ENCODE results near the gene CUL4A. TPM values are rescaled to one million over a fixed set of nuclear protein-coding genes. Genes with fewer than 3 reads are reported as not detected.

The CUL4A gene
- total and polyA plus RNA-seq, 9 of the 15 experiments (the other 6 are each of a cell fraction or from before 2014, with no cell fraction given) = 21.1 to 92.0 (median 63.2) TPM

GRCh38 chr13:113216254-113217048, 7.0 kb downstream of the CUL4A start (continued):
- TF ChIP-seq KDM5B (IDR thresholded peaks at IDR 0.05; ENCODE audit: insufficient replicate concordance, low read depth, low read length) = no peak
- no peak for TF ChIP-seq JUN (IDR thresholded peaks at IDR 0.05; ENCODE audit: borderline replicate concordance, low read depth, low read length)
- TF ChIP-seq JUN (CRISPR knock-in tag; IDR thresholded peaks at IDR 0.05; ENCODE audit: borderline replicate concordance) = no peak
- no peak for TF ChIP-seq BCOR (IDR thresholded peaks at IDR 0.05)
- no peak for TF ChIP-seq PHB2 (IDR thresholded peaks at IDR 0.05; ENCODE audit: low read depth)
- TF ChIP-seq ZNF232 (CRISPR knock-in tag; IDR thresholded peaks at IDR 0.05) = no peak
- no peak for TF ChIP-seq POU5F1 (IDR thresholded peaks at IDR 0.05; ENCODE audit: borderline replicate concordance, low read depth, low read length, partially characterized antibody)
- no peak for TF ChIP-seq KAT2B (IDR thresholded peaks at IDR 0.05; ENCODE audit: low read depth, low read length)
- TF ChIP-seq ZNF586 (CRISPR knock-in tag; conservative IDR thresholded peaks at IDR 0.05) = no peak
- TF ChIP-seq CBFB (CRISPR knock-in tag; IDR thresholded peaks at IDR 0.05) = no peak
- TF ChIP-seq IRF2 (CRISPR knock-in tag; IDR thresholded peaks at IDR 0.05) = no peak
- TF ChIP-seq ZNF668 (CRISPR knock-in tag; IDR thresholded peaks at IDR 0.05) = no peak

GRCh38 chr13:113218586-113218985, 9.2 kb downstream of the CUL4A start:
- no peak for ATAC-seq
- no peak for FAIRE-seq
- Histone ChIP-seq H3K4me2 (ENCODE audit: insufficient read depth, low read length) (no peak overlapping the region), H3K9ac (ENCODE audit: insufficient read depth in 1 of 2, low read depth in 2 of 2, low read length in 2 of 2) (peak overlapping the region in 1 of 2 experiments; percentile 48; a peak in 1 of 4 replicates), H3K27me3 (ENCODE audit: control insufficient read depth in 2 of 2, insufficient read depth in 2 of 2, low read length in 2 of 2) (no peaks in the 10 kb centered on the region), H3K27ac (ENCODE audit: extremely low read depth, low read depth, low read length) (peak overlapping the region; percentile 85; the same call in 1 of the 3 replicates), H4K20me1 (replicated peaks; ENCODE audit: control insufficient read depth, insufficient read depth, low read length) (peaks cover 14% of the 10 kb centered on the region), H3K79me2 (ENCODE audit: control insufficient read depth, insufficient read depth, low read length) (peaks cover 100% of the 10 kb centered on the region), H3K36me3 (ENCODE audit: control insufficient read depth, insufficient read depth, low read length) (peaks cover 66% of the 10 kb centered on the region), H3K4me1 (replicated peaks in 1 of 2; ENCODE audit: control insufficient read depth in 2 of 2, insufficient read depth in 2 of 2, low read length in 2 of 2) (peaks cover 48 to 62% of the 10 kb centered on the region in 2 experiments), H3K9me3 (replicated peaks; ENCODE audit: control insufficient read depth, insufficient read depth, low read depth, low read length) (no peaks in the 10 kb centered on the region), H3K9me1 (ENCODE audit: control insufficient read depth, insufficient read depth, low read length) (peaks cover 11% of the 10 kb centered on the region), H3K4me3 (no peak overlapping the region), H2AFZ (ENCODE audit: low read depth, low read length) (no peak overlapping the region)
- CTCF ChIA-PET (ENCODE audit: low intra/inter-chr PET ratio) = no interaction called here
- no peak for DNase-seq (ENCODE audit: extremely low read depth in 1 of 4, low spot score in 3 of 4)
- no TSS peak for BruUV-seq (replicated peaks)
- POLR2A ChIA-PET = interaction anchor here (0.5 to 2.1 kb wide), 3 partner anchors 9 to 253 kb away, joined by 3 to 11 read pairs (median 3); partner anchors contain the start of gene CUL4A
- intact Hi-C loops (cut with micrococcal nuclease) (no loop called here), in situ Hi-C loops (cut with MboI) (no loop called here)
- 96% methylated on average over 3 of the region's 3 CpGs for WGBS (ENCODE audit: insufficient coverage, low coverage, missing lambda C conversion rate)
- TF ChIP-seq U2AF1 (optimal IDR thresholded peaks at IDR 0.05; ENCODE audit: low read depth, low read length) (no peak), ZNF445 (CRISPR knock-in tag; IDR thresholded peaks at IDR 0.05; ENCODE audit: low read depth) (no peak), PBX2 (CRISPR knock-in tag; IDR thresholded peaks at IDR 0.05; ENCODE audit: low read depth) (no peak), PBX2 (tag; conservative IDR thresholded peaks at IDR 0.05; ENCODE audit: low read depth) (no peak), TFAM (CRISPR knock-in tag; conservative IDR thresholded peaks at IDR 0.05) (no peak), RBM25 (IDR thresholded peaks at IDR 0.05; ENCODE audit: low read depth, low read length, severe bottlenecking) (no peak), SMAD3 (CRISPR knock-in tag; conservative IDR thresholded peaks at IDR 0.05) (no peak), NONO (IDR thresholded peaks at IDR 0.05; ENCODE audit: low read depth in 2 of 2, low read length in 1 of 2) (no peak)

Measured in K562 (cell line).